Measurements from ENCODE around the gene NDUFB10. TPM values are rescaled to one million over a fixed set of nuclear protein-coding genes. Genes with fewer than 3 reads are reported as not detected.
"Not testable (repeated sequence)": the region's sequence is repeated elsewhere in the genome, so short reads cannot be mapped to it uniquely, and the experiment has no call there.

Gene NDUFB10
- total RNA-seq, 4 donors from 2014 or later: 137 to 496 (median 250) TPM

- in situ Hi-C loops (cut with MboI; ENCODE audit: low pct_ligation_motif_present in 1 of 4, low pct_unique_long_range_greater_than_20kb in 1 of 4, low sequenced_read_pairs in 3 of 4): no loop called here
- DNase-seq: no peak
- H3K27ac ChIP-seq: no peak overlapping the region
- 35% methylated on average over 27 of the region's 30 CpGs; no CpG with 5 or more reads in 1 of the 2 donors for WGBS, 2 donors (ENCODE audit: low coverage in 1 of 2)
- TF ChIP-seq POLR2AphosphoS5 (IDR thresholded peaks at IDR 0.05) (no peak), POLR2A (IDR thresholded peaks at IDR 0.05) (no peak)
- H3K36me3 ChIP-seq: no peaks in the 10 kb centered on the region
- intact Hi-C loops (cut with DNase I; ENCODE audit: low total_unique reads): no loop called here
- no peaks in the 10 kb centered on the region for H3K9me3 ChIP-seq
- H3K4me3 ChIP-seq: no peak overlapping the region
- peaks cover 10 to 35% (median 23%) of the 10 kb centered on the region in 4 donors for H3K4me1 ChIP-seq
- peaks cover 89% of the 10 kb centered on the region for H3K27me3 ChIP-seq
These were observed 39.9 kb upstream of the NDUFB10 start for GRCh38 chr16:1919327-1919998.

GRCh38 chr16:1920122-1920521, 39.2 kb upstream of the NDUFB10 start:
- intact Hi-C loops (cut with DNase I; ENCODE audit: low total_unique reads); H3K36me3 ChIP-seq; in situ Hi-C loops (cut with MboI; ENCODE audit: low pct_ligation_motif_present in 1 of 4, low pct_unique_long_range_greater_than_20kb in 1 of 4, low sequenced_read_pairs in 3 of 4); H3K9me3 ChIP-seq; H3K27ac ChIP-seq; DNase-seq; H3K4me3 ChIP-seq: not testable (repeated sequence)
- 67% methylated on average over 18 of the region's 21 CpGs; no CpG with 5 or more reads in 1 of the 2 donors for WGBS, 2 donors (ENCODE audit: low coverage in 1 of 2)
- H3K4me1 ChIP-seq: peaks cover 10 to 33% (median 22%) of the 10 kb centered on the region in 4 donors
- H3K27me3 ChIP-seq: peaks cover 87% of the 10 kb centered on the region

GRCh38 chr16:1920727-1921171, 38.6 kb upstream of the NDUFB10 start:
- H3K4me1 ChIP-seq: peaks cover 10 to 33% (median 22%) of the 10 kb centered on the region in 4 donors
- H3K4me3 ChIP-seq: no peak overlapping the region
- no peaks in the 10 kb centered on the region for H3K9me3 ChIP-seq
- no peak overlapping the region for H3K27ac ChIP-seq
- TF ChIP-seq POLR2AphosphoS5 (IDR thresholded peaks at IDR 0.05) (no peak), POLR2A (IDR thresholded peaks at IDR 0.05) (no peak), EP300 (IDR thresholded peaks at IDR 0.05; ENCODE audit: low read depth) (no peak)
- TF ChIP-seq, protein P1, sequence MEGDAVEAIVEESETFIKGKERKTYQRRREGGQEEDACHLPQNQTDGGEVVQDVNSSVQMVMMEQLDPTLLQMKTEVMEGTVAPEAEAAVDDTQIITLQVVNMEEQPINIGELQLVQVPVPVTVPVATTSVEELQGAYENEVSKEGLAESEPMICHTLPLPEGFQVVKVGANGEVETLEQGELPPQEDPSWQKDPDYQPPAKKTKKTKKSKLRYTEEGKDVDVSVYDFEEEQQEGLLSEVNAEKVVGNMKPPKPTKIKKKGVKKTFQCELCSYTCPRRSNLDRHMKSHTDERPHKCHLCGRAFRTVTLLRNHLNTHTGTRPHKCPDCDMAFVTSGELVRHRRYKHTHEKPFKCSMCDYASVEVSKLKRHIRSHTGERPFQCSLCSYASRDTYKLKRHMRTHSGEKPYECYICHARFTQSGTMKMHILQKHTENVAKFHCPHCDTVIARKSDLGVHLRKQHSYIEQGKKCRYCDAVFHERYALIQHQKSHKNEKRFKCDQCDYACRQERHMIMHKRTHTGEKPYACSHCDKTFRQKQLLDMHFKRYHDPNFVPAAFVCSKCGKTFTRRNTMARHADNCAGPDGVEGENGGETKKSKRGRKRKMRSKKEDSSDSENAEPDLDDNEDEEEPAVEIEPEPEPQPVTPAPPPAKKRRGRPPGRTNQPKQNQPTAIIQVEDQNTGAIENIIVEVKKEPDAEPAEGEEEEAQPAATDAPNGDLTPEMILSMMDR (IDR thresholded peaks at IDR 0.05): no peak
- no peaks in the 10 kb centered on the region for H3K36me3 ChIP-seq
- intact Hi-C loops (cut with DNase I; ENCODE audit: low total_unique reads): no loop called here
- WGBS, 2 donors (ENCODE audit: low coverage in 1 of 2): 11% methylated on average over 14 of the region's 15 CpGs; no CpG with 5 or more reads in 1 of the 2 donors
- peaks cover 81% of the 10 kb centered on the region for H3K27me3 ChIP-seq
- DNase-seq: peak; percentile 61
- in situ Hi-C loops (cut with MboI; ENCODE audit: low pct_ligation_motif_present in 1 of 4, low pct_unique_long_range_greater_than_20kb in 1 of 4, low sequenced_read_pairs in 3 of 4): no loop called here

DNA sequence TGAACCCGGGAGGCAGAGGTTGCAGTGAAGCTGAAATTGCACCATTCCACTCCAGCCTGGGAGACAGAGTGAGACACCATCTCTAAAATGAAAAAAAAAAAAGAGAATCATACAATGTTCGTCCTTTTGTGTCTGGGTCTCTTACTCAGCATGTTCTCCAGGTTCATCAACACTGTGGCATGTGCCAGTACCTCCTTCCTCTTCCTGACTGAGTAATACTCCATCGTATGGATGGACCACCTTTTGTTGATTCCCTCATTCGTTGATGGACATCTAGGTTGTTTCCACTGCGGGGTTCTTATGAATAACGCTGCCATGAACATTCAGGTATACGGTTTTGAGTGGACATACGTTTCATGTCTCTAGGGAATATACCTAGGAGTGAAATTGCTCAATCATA, 37.0 kb upstream of the NDUFB10 start:
- H3K27me3 ChIP-seq: peaks cover 65% of the 10 kb centered on the region
- H3K27ac ChIP-seq: no peak overlapping the region
- H3K4me3 ChIP-seq: no peak overlapping the region
- intact Hi-C loops (cut with DNase I; ENCODE audit: low total_unique reads): no loop called here
- TF ChIP-seq, protein P1 (IDR thresholded peaks at IDR 0.05): no peak
- TF ChIP-seq EP300 (IDR thresholded peaks at IDR 0.05; ENCODE audit: low read depth) (no peak), POLR2AphosphoS5 (IDR thresholded peaks at IDR 0.05) (no peak), POLR2A (IDR thresholded peaks at IDR 0.05) (no peak)
- no peaks in the 10 kb centered on the region for H3K36me3 ChIP-seq
- H3K9me3 ChIP-seq: no peaks in the 10 kb centered on the region
- in situ Hi-C loops (cut with MboI; ENCODE audit: low pct_ligation_motif_present in 1 of 4, low pct_unique_long_range_greater_than_20kb in 1 of 4, low sequenced_read_pairs in 3 of 4): no loop called here
- 66 to 85% methylated on average over 5 to 8 of the region's 8 CpGs for WGBS, 2 donors (ENCODE audit: low coverage in 1 of 2)
- DNase-seq: no peak
- H3K4me1 ChIP-seq: peaks cover 10 to 33% (median 22%) of the 10 kb centered on the region in 4 donors

- Histone ChIP-seq H3K9me3 (no peaks in the 10 kb centered on the region), H3K27ac (peak overlapping the region in 1 of 4 donors; percentile 9), H3K4me1 (peaks cover 9 to 26% (median 17%) of the 10 kb centered on the region in 4 donors), H3K4me3 (no peak overlapping the region), H3K36me3 (no peaks in the 10 kb centered on the region), H3K27me3 (peaks cover 56% of the 10 kb centered on the region)
- TF ChIP-seq, protein P1 (IDR thresholded peaks at IDR 0.05): peak in 3 of 5 experiments; percentile 6 to 23 (median 22)
- TF ChIP-seq POLR2AphosphoS5 (IDR thresholded peaks at IDR 0.05): no peak
- no peak for TF ChIP-seq POLR2A (IDR thresholded peaks at IDR 0.05)
- TF ChIP-seq EP300 (IDR thresholded peaks at IDR 0.05; ENCODE audit: low read depth): no peak
- DNase-seq: peak; percentile 66
- intact Hi-C loops (cut with DNase I; ENCODE audit: low total_unique reads) (no loop called here), in situ Hi-C loops (cut with MboI; ENCODE audit: low pct_ligation_motif_present in 1 of 4, low pct_unique_long_range_greater_than_20kb in 1 of 4, low sequenced_read_pairs in 3 of 4) (no loop called here)
- WGBS, 2 donors (ENCODE audit: low coverage in 1 of 2): 18% methylated on average over 24 of the region's 24 CpGs; no CpG with 5 or more reads in 1 of the 2 donors
These were observed 35.9 kb upstream of the NDUFB10 start for GRCh38 chr16:1923299-1924034.
